ENCODE data around the gene PPFIA1.

GRCh38 chr11:70423523-70424505 is 153.3 kb downstream of the PPFIA1 start:
- TF ChIP-seq, protein P1, sequence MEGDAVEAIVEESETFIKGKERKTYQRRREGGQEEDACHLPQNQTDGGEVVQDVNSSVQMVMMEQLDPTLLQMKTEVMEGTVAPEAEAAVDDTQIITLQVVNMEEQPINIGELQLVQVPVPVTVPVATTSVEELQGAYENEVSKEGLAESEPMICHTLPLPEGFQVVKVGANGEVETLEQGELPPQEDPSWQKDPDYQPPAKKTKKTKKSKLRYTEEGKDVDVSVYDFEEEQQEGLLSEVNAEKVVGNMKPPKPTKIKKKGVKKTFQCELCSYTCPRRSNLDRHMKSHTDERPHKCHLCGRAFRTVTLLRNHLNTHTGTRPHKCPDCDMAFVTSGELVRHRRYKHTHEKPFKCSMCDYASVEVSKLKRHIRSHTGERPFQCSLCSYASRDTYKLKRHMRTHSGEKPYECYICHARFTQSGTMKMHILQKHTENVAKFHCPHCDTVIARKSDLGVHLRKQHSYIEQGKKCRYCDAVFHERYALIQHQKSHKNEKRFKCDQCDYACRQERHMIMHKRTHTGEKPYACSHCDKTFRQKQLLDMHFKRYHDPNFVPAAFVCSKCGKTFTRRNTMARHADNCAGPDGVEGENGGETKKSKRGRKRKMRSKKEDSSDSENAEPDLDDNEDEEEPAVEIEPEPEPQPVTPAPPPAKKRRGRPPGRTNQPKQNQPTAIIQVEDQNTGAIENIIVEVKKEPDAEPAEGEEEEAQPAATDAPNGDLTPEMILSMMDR (IDR thresholded peaks at IDR 0.05; ENCODE audit: insufficient read depth, low read length) = no peak
- TF ChIP-seq POLR2AphosphoS5 (IDR thresholded peaks at IDR 0.05; ENCODE audit: low read depth) = peak; percentile 96
- no peak for TF ChIP-seq REST (IDR thresholded peaks at IDR 0.05; ENCODE audit: insufficient replicate concordance, low read depth)

Measured in HL-60 (cell line).